A549 (cell line): ENCODE measurements around the gene CARD11.

Experiments
- CHD4 ChIP-seq: fragments of 200-600 bp; sonication (generic); IDR thresholded peaks from 2 replicates; pipeline ENCODE4 v1.6.1; 2016; ENCODE audit warnings: antibody characterized with exemption, mild to moderate bottlenecking, borderline replicate concordance
- CTCF ChIP-seq: fragments of >200 bp; sonication (Bioruptor Twin); formaldehyde crosslinking; IDR thresholded peaks from 3 replicates; pipeline ENCODE4 v1.5.1; 2016
- NPAS2 ChIP-seq: fragments of 250-450 bp; sonication (Bioruptor Pico); IDR thresholded peaks from 2 replicates; pipeline ENCODE4 v1.8.0; 2022; ENCODE audit warnings: mild to moderate bottlenecking, moderate library complexity, borderline replicate concordance
- NR3C1 ChIP-seq: fragments of >200 bp; sonication (Bioruptor Twin); formaldehyde crosslinking; IDR thresholded peaks from 3 replicates; pipeline ENCODE4 v1.6.1; 2017
- RAD21 ChIP-seq, 2 experiments: fragments of >200 bp in 1 of 2; sonication (Bioruptor Twin) in 1 of 2; formaldehyde crosslinking in 1 of 2; IDR thresholded peaks in 1 of 2; conservative IDR thresholded peaks in 1 of 2; 2 replicates in 1 of 2; 3 replicates in 1 of 2; pipeline ENCODE4 v1.6.1; 2012 to 2018; ENCODE audit warnings: inconsistent platforms in 1 of 2
- TF ChIP-seq, protein P1 (sequence below): IDR thresholded peaks from 2 replicates; pipeline ENCODE4 v1.6.1; 2012

DNA sequence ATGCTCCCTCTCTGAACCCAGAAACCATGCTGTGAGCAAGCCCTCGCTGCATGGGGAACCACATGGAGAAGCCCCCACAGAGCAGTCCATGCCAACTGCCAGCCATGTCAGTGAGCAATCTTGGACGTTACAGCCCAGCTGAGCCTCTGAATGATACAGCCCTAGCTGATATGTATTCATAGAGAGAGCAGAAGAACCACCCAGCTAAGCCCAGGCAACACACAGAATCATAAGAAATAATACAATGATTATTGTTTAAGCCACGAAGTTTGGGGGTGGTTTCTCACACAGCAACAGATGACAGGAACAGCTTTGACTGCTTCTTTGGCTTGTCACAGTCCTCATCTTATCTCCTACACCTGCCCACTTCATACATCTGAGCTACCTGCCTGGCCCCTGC is 32.5 kb upstream of the CARD11 start:
- TF ChIP-seq CHD4 (no peak), CTCF (no peak), NR3C1 (no peak), NPAS2 (CRISPR knock-in tag) (no peak), RAD21 (conservative IDR thresholded peaks at IDR 0.05 in 1 of 2, IDR thresholded peaks at IDR 0.05 in 1 of 2) (no peak)
- TF ChIP-seq, protein P1, sequence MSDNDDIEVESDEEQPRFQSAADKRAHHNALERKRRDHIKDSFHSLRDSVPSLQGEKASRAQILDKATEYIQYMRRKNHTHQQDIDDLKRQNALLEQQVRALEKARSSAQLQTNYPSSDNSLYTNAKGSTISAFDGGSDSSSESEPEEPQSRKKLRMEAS, result no peak
